Measurements from ENCODE around the gene CREB3. TPM values are rescaled to one million over a fixed set of nuclear protein-coding genes. Genes with fewer than 3 reads are reported as not detected.

The CREB3 gene
- polyA plus RNA-seq, 1 experiment = 75.8 TPM

DNA sequence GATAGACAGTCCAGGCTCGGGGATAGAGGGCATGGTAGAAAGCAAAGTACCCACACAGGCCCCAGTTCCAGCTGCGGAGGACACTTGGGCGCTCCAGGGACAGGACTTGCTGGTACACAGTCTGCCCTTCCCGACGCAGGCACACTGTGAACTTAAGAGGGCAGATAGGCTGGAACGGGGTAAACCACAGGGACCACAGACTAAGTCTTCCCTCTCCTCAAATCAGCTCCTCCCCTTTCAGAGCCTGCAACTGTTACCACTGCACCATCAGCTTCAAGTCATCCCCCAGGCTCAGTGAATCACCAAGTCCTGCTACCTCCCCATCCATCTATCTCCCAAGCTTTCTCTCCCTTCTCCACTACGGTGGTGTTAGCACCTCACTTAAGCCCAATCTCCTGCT, 9.3 kb downstream of the CREB3 start:
- no peaks in the 10 kb centered on the region for H3K27me3 ChIP-seq (ENCODE audit: control insufficient read depth, insufficient read depth, low read length)
- TF ChIP-seq CTCF (IDR thresholded peaks at IDR 0.05; ENCODE audit: insufficient read depth, low read depth, low read length) = no peak
- H3K36me3 ChIP-seq (ENCODE audit: control insufficient read depth, insufficient read depth, low read length) = peaks cover 40% of the 10 kb centered on the region
- H3K4me3 ChIP-seq (ENCODE audit: low read depth, low read length) = no peak overlapping the region
- no peak for DNase-seq (ENCODE audit: low read depth)
- CTCF ChIA-PET = interaction anchor here (1.6 kb wide), 1 partner anchor 45 kb away, joined by 3 read pairs; no protein-coding TSS in a partner anchor
- POLR2A ChIA-PET = no interaction called here

- H3K36me3 ChIP-seq (ENCODE audit: control insufficient read depth, insufficient read depth, low read length) = peaks cover 28% of the 10 kb centered on the region
- ChIA-PET POLR2A (no interaction called here), CTCF (interaction anchor here (0.7 to 7.2 kb wide), 2 partner anchors 7 to 12 kb away, joined by 3 to 78 read pairs; no protein-coding TSS in a partner anchor)
- no peak for TF ChIP-seq CTCF (IDR thresholded peaks at IDR 0.05; ENCODE audit: insufficient read depth, low read depth, low read length)
- DNase-seq (ENCODE audit: low read depth) = no peak
- no peak overlapping the region for H3K4me3 ChIP-seq (ENCODE audit: low read depth, low read length)
- H3K27me3 ChIP-seq (ENCODE audit: control insufficient read depth, insufficient read depth, low read length) = no peaks in the 10 kb centered on the region
Measured at GRCh38 chr9:35743452-35743851, 11.0 kb downstream of the CREB3 start.

DNA sequence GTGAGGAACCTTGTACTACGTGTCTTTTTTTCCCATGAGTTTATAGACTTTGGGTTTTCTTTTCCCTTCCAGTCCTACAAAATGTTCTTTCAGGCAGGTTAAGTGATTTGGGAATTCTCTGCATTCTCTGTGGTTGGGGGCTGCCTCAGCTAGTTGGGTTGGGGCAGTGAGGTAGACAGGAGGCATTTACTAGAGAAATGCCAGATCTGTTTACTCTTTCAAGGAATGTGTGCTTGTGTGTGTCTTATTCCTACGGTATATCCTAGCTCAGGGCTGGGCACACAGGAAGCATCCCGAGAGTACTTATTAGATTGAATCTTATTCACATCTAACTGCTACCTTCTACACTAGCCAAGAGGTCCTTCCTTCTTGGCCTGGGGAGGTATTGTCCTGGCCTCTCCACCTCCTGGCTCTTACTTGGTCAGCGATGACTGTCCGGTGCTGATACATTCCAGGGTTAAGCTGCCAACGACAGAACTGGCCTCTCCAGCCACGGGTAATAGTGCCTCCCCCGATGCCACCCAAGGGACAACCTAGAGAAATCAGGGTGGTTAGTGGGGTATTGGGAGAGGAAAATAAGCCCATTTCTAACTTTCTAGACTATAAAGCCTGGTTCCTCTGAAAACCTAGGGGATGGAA, 11.5 kb downstream of the CREB3 start:
- no peak for TF ChIP-seq CTCF (IDR thresholded peaks at IDR 0.05; ENCODE audit: insufficient read depth, low read depth, low read length)
- peaks cover 27% of the 10 kb centered on the region for H3K36me3 ChIP-seq (ENCODE audit: control insufficient read depth, insufficient read depth, low read length)
- H3K27me3 ChIP-seq (ENCODE audit: control insufficient read depth, insufficient read depth, low read length) = no peaks in the 10 kb centered on the region
- ChIA-PET CTCF (interaction anchor here (0.5 to 7.2 kb wide), 5 partner anchors 7 to 608 kb away, joined by 3 to 78 read pairs (median 3); no protein-coding TSS in a partner anchor), POLR2A (no interaction called here)
- H3K4me3 ChIP-seq (ENCODE audit: low read depth, low read length) = no peak overlapping the region
- DNase-seq (ENCODE audit: low read depth) = no peak

DNA sequence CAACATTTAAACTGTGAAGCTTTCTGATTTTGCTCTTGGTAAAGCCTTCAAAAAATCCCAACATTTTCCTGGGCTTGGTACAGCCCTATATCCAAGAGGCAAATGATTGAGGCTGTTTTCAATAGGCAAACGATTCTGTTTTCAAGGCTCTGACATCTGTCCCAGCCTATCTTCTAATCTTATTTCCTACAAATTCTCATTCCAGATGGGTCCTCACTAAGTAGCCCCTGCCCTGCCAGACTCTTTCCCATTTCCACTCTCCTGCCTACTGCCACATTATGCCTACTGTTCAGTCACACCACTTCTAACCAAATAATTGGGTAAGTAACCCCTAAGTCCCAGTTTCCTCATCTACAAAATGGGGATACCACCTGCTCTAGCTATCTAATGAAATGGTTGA, 13.1 kb downstream of the CREB3 start:
- H3K27me3 ChIP-seq (ENCODE audit: control insufficient read depth, insufficient read depth, low read length) = no peaks in the 10 kb centered on the region
- ChIA-PET CTCF (interaction anchor here (7.2 kb wide), 1 partner anchor 9 kb away, joined by 78 read pairs; no protein-coding TSS in a partner anchor), POLR2A (no interaction called here)
- H3K36me3 ChIP-seq (ENCODE audit: control insufficient read depth, insufficient read depth, low read length) = peaks cover 16% of the 10 kb centered on the region
- no peak for DNase-seq (ENCODE audit: low read depth)
- no peak overlapping the region for H3K4me3 ChIP-seq (ENCODE audit: low read depth, low read length)
- TF ChIP-seq CTCF (IDR thresholded peaks at IDR 0.05; ENCODE audit: insufficient read depth, low read depth, low read length) = no peak

- ChIA-PET CTCF (interaction anchor here (1.1 to 7.2 kb wide), 4 partner anchors 10 to 67 kb away, joined by 3 to 78 read pairs (median 8); partner anchors contain the start of gene HINT2), POLR2A (interaction anchor here (0.6 to 0.7 kb wide), 3 partner anchors 14 to 674 kb away, joined by 3 to 20 read pairs (median 5); partner anchors contain the start of genes CREB3, TLN1 and VCP)
- Histone ChIP-seq H3K4me3 (ENCODE audit: low read depth, low read length) (peak overlapping the region; percentile 5; the same call in 1 of the 2 replicates), H3K36me3 (ENCODE audit: control insufficient read depth, insufficient read depth, low read length) (peaks cover 17% of the 10 kb centered on the region), H3K27me3 (ENCODE audit: control insufficient read depth, insufficient read depth, low read length) (no peaks in the 10 kb centered on the region)
- no peak for TF ChIP-seq CTCF (IDR thresholded peaks at IDR 0.05; ENCODE audit: insufficient read depth, low read depth, low read length)
- no peak for DNase-seq (ENCODE audit: low read depth)
Measured at GRCh38 chr9:35746583-35746982, 14.1 kb downstream of the CREB3 start.

All from BJ (cell line).